Activated CD4-positive, alpha-beta T cell treated with anti-CD3 and anti-CD28 coated beads, Interleukin-2, amount 10 ng/mL, durations not matched to agents 7 days and 5 days (primary cell): Measurements from ENCODE around the gene TUBA4B. TPM values are rescaled to one million over a fixed set of nuclear protein-coding genes. Genes with fewer than 3 reads are reported as not detected.

ENCODE experiments used
- CTCF ChIA-PET: fragments of 350-600 bp; sonication (Branson Sonifier 250); formaldehyde crosslinking; loops from one replicate; lab custom pipeline; 2021; ENCODE audit warnings: antibody characterized with exemption; lab: Charles Lee
- POLR2A ChIA-PET: fragments of 350-600 bp; sonication (Branson Sonifier 250); formaldehyde crosslinking; loops from one replicate; lab custom pipeline; 2021; ENCODE audit warnings: antibody characterized with exemption; lab: Charles Lee
- DNase-seq: peaks from one replicate; pipeline ENCODE4 v3.0.0-alpha.2; 2020
- H3K27ac Mint-ChIP-seq: one replicate; pipeline ENCODE4 v1.8.0; 2021; ENCODE audit warnings: mild to moderate bottlenecking, moderate library complexity, mixed read lengths
- H3K27me3 Mint-ChIP-seq: one replicate; pipeline ENCODE4 v1.8.0; 2021; ENCODE audit warnings: mixed read lengths
- H3K36me3 Mint-ChIP-seq: one replicate; pipeline ENCODE4 v1.8.0; 2021; ENCODE audit warnings: low read depth, mixed read lengths
- H3K4me1 Mint-ChIP-seq: one replicate; pipeline ENCODE4 v1.8.0; 2021; ENCODE audit warnings: mixed read lengths
- H3K4me3 Mint-ChIP-seq: one replicate; pipeline ENCODE4 v1.8.0; 2021; ENCODE audit warnings: mild to moderate bottlenecking, moderate library complexity, mixed read lengths
- H3K9me3 Mint-ChIP-seq: one replicate; pipeline ENCODE4 v1.8.0; 2021; ENCODE audit warnings: mixed read lengths
- total RNA-seq, 2 experiments: library from RNA; stranded (reverse); gene quantifications; one replicate each; pipeline ENCODE4 v1.2.3, GENCODE V29; 2021

TUBA4B gene
- total RNA-seq, 2 experiments from 2014 or later: not detected

DNA sequence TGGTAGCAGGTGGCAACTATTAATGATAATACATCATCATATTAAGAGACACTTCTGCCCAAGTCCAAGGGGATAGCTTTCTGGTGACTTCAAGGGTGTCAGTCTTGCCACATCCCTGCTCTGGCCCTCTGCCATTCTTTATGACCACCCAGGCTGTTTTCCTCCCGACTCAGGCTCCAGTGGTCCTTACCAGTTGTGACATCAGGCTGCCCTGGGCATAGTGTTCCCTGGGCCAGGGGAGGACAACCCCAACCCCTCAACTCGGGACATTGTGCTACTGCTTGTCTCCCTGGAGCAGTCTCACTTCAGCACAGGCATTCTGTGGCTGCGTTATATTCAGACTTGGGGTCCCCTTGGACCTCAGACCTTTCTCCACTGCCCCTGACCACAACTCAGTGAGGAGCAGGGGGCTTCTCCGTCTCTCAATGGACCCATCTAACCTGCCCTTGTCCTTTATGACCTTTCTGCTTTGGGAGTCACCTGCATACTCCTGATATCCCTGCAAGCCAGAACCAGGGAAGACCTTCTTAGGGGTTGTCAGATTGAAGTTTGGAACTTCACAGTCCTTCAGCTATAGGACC lies 39.0 kb downstream of the TUBA4B start:
- Mint-ChIP-seq H3K36me3 (no peaks in the 10 kb centered on the region), H3K9me3 (no peaks in the 10 kb centered on the region), H3K27ac (no peak overlapping the region), H3K27me3 (peaks cover 7% of the 10 kb centered on the region), H3K4me1 (peaks cover 21% of the 10 kb centered on the region), H3K4me3 (no peak overlapping the region)
- no peak for DNase-seq
- POLR2A ChIA-PET: no interaction called here
- CTCF ChIA-PET: interaction anchor here (6.9 to 10.7 kb wide), 2 partner anchors 12 to 40 kb away, joined by 99 to 194 read pairs; partner anchors contain the start of genes DNAJB2, TUBA4A and TUBA4B

DNA sequence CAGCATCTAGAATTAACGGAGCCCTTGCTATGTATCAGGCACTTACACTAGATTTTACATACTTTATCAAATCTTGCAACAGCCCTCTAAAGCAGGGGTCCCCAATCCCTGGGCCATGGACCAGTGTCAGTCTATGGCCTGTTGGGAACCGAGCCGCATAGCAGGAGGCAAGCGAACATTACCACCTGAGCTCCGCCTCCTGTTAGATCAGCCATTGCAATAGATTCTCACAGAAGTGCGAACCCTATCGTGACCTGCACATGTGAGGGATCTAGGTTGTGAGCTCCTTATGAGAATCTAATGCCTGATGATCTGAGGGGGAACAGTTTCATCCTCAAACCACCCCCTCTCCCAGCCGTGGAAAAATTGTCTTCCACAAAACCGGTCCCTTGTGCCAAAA lies 39.6 kb downstream of the TUBA4B start:
- peaks cover 7% of the 10 kb centered on the region for H3K27me3 Mint-ChIP-seq
- no peak overlapping the region for H3K4me3 Mint-ChIP-seq
- H3K27ac Mint-ChIP-seq: no peak overlapping the region
- ChIA-PET CTCF (interaction anchor here (5.9 to 10.7 kb wide), 3 partner anchors 13 to 137 kb away, joined by 85 to 194 read pairs (median 99); partner anchors contain the start of genes DNAJB2, NHEJ1, TUBA4A and TUBA4B), POLR2A (interaction anchor here (0.8 kb wide), 1 partner anchor 40 kb away, joined by 6 read pairs; the partner anchor contains the start of gene TUBA4B)
- DNase-seq: no peak
- no peaks in the 10 kb centered on the region for H3K9me3 Mint-ChIP-seq
- no peaks in the 10 kb centered on the region for H3K36me3 Mint-ChIP-seq
- peaks cover 22% of the 10 kb centered on the region for H3K4me1 Mint-ChIP-seq

DNA sequence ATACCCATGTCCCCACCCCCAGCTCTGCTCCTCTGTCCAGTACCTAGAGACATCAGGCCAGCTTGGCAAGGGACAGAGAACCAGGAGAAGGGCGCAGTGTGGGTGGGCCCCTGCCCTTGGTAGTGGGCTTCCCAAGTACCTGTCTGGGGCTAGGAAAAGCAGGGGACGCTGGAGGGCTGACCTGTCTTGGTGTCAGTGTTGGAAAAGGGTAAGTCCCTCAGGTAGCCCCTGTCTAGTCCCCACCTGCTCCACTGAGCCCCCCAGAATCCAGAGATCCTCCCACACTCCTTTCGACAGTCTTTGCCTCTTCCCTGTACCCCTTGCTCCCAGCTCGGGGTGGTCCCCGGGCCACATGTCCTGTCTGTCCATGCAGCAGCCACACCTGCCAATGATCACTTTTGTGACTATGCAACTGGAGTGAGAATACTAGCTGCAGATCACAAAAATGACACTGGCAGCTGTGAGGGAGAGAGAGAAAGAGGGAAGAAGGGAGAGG lies 40.7 kb downstream of the TUBA4B start:
- ChIA-PET CTCF (interaction anchor here (0.8 to 10.7 kb wide), 11 partner anchors 14 to 236 kb away, joined by 3 to 194 read pairs (median 7); partner anchors contain the start of genes DNAJB2, GLB1L, NHEJ1 and STK16), POLR2A (no interaction called here)
- DNase-seq: no peak
- H3K9me3 Mint-ChIP-seq: no peaks in the 10 kb centered on the region
- H3K4me3 Mint-ChIP-seq: peak overlapping the region; percentile 67
- no peaks in the 10 kb centered on the region for H3K36me3 Mint-ChIP-seq
- peaks cover 9% of the 10 kb centered on the region for H3K27me3 Mint-ChIP-seq
- peak overlapping the region; percentile 36 for H3K27ac Mint-ChIP-seq
- H3K4me1 Mint-ChIP-seq: peaks cover 26% of the 10 kb centered on the region

DNA sequence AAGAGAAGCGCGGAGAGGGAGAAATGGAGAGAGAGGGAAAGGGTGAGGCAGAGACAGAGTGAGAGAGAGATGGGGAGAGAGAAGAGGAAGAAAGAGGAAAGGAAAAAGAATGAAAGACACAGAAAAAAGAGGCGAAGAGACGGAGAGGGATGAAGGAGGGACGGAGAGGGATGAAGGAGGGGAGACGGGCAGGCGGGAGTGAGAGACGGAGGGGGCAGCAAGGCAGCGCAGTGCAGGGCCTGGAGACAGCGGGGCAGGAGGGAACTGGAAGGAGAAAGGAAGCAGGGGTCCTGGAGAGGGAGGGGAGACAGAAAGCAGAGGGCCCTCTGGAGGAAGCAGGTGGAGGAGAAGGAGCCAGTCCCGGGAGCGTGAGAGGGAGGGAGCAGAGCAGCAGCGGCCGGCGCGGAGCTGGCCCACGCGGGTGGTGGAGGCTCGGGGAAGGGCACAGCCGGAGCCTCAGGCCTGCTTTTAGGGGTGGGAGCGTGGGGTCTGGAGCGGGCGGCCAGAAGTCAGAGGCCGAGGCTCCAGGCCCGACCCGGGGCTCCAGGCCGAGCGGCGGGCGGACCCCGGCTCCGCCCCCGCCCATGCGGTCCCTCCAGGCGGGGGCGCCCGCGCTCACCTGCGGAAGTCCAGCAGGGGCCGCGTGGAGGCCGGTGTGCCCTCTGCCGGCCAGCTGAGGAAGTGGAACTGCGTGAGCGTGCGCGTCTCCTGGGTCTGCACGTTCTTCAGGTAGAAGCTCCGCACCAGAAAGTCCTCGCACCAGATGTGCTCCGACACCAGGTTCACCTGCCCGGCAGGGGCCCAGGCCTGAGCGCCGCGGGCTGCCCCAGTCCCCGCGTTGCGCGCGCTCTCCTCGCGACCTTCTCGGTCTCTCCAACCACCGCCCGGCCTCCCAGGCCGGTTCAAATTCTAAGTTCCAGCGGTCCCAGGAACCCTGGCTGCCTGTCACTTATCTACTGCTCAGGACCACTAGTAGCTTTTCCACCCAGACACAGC lies 41.6 kb downstream of the TUBA4B start:
- peaks cover 13% of the 10 kb centered on the region for H3K27me3 Mint-ChIP-seq
- peak overlapping the region; percentile 67 for H3K4me3 Mint-ChIP-seq
- CTCF ChIA-PET: interaction anchor here (0.5 to 10.7 kb wide), 68 partner anchors 9 to 624 kb away, joined by 3 to 194 read pairs (median 5); partner anchors contain the start of genes ABCB6, ANKZF1, ATG9A and CFAP65
- POLR2A ChIA-PET: interaction anchor here (0.6 to 1.5 kb wide), 2 partner anchors 40 to 118 kb away, joined by 4 read pairs; partner anchors contain the start of genes CNPPD1 and TUBA4A
- H3K9me3 Mint-ChIP-seq: no peaks in the 10 kb centered on the region
- peak; percentile 88 for DNase-seq
- no peaks in the 10 kb centered on the region for H3K36me3 Mint-ChIP-seq
- H3K4me1 Mint-ChIP-seq: peaks cover 31% of the 10 kb centered on the region
- peak overlapping the region; percentile 77 for H3K27ac Mint-ChIP-seq

DNA sequence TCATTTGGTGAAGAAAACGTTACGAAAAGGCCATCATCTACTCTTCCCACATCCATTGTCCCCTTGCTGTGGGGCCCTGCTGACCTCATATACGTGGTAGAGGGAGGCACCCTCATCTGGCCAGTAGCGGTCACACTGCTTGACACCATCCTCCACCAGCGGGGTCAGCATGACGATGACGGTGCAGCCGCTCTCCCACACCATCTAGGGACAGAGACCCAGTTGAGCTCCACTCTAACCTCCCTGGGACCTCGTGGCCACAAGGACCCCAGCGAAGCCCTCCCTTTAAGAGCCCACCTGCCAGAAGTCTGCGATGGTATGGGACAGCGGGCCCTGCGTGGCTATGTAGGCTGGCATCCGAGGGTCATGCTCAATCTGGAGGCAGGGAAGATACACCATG lies 43.1 kb downstream of the TUBA4B start:
- Mint-ChIP-seq H3K36me3 (no peaks in the 10 kb centered on the region), H3K27me3 (peaks cover 20% of the 10 kb centered on the region), H3K9me3 (no peaks in the 10 kb centered on the region), H3K27ac (no peak overlapping the region), H3K4me3 (no peak overlapping the region), H3K4me1 (peaks cover 31% of the 10 kb centered on the region)
- ChIA-PET POLR2A (interaction anchor here (1.5 kb wide), 1 partner anchor 42 kb away, joined by 4 read pairs; the partner anchor contains the start of gene TUBA4A), CTCF (interaction anchor here (1.0 to 10.7 kb wide), 16 partner anchors 9 to 400 kb away, joined by 3 to 194 read pairs (median 6); partner anchors contain the start of genes CNPPD1, DNAJB2, NHEJ1 and PTPRN)
- no peak for DNase-seq

DNA sequence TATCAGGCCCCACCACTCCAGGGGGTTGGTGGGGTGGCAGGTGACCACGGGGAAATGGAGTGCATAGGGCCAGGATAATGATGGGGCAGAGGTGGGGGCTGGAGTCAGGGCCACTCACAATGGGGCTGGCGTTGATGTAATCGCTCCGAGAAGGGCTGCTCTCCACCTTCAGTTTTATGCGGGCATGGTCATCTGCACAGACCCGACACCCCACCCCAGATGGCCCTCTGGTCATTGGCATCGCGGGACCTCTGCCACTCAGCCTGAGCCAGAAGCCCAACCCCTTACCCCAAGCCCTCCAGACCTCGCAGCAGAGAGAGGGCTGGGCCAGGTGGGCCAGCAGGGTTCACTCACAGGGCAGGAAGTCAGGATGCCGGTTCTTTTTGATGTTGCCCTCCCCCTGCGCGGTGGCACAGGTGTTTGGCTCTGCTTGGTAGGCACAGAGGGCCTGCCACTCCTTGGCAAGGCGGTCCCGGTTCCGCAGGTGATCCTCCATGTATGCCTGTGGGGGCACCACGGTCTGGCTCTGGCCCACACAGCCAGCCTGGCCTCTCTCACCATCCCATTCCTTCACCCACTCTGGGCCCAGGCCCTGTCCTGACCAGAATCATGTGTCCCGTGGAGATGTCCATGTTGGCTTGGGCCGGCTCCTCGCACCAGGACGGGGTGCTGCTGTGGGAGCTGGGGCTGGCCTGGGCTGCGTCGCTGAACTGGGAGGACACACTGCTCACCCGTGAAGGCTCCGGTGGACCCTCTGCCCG lies 43.8 kb downstream of the TUBA4B start:
- Mint-ChIP-seq H3K27me3 (peaks cover 23% of the 10 kb centered on the region), H3K9me3 (no peaks in the 10 kb centered on the region), H3K4me3 (no peak overlapping the region), H3K36me3 (no peaks in the 10 kb centered on the region), H3K27ac (no peak overlapping the region), H3K4me1 (peaks cover 31% of the 10 kb centered on the region)
- ChIA-PET CTCF (interaction anchor here (1.0 to 10.7 kb wide), 8 partner anchors 15 to 141 kb away, joined by 3 to 194 read pairs (median 16); partner anchors contain the start of genes CNPPD1, DNAJB2, NHEJ1 and TUBA4A), POLR2A (no interaction called here)
- peak; percentile 17 for DNase-seq

DNA sequence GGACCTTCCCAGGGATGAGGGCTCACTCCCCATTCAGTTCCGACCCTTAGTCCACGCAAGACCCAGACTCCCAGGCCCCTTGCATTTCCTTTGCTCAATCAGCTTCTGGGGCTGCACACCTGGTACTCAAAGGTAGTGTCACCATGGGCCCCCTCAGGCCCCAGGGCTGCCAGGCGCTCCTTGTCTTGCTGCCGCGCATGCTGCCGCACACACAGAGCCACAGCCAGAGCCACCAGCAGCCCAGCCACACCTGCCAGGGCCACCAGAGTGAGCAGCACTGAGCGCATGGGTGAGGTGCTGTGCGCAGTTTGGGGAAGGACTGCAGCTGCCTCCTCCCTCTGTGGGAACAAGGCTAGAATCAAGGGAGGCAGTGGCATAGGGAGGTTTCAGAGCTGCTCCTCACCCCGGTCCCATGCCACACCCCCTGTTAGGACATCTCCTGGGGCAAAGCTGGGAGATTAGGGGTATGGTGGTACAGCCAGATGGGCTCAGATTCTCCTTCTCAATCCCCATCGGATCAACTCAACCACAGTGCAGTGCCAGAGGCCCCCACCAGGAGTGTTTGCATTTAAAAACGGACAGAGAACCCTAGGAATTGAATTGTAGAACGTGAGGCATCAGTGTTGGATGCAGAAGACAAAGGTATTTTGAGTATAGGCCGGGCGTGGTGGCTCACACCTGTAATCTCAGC lies 44.9 kb downstream of the TUBA4B start:
- no peaks in the 10 kb centered on the region for H3K9me3 Mint-ChIP-seq
- no peak overlapping the region for H3K4me3 Mint-ChIP-seq
- POLR2A ChIA-PET: no interaction called here
- DNase-seq: no peak
- peaks cover 31% of the 10 kb centered on the region for H3K4me1 Mint-ChIP-seq
- CTCF ChIA-PET: interaction anchor here (0.8 to 10.7 kb wide), 7 partner anchors 18 to 142 kb away, joined by 3 to 194 read pairs (median 4); partner anchors contain the start of genes DNAJB2 and NHEJ1
- H3K27me3 Mint-ChIP-seq: peaks cover 26% of the 10 kb centered on the region
- no peak overlapping the region for H3K27ac Mint-ChIP-seq
- H3K36me3 Mint-ChIP-seq: no peaks in the 10 kb centered on the region

DNA sequence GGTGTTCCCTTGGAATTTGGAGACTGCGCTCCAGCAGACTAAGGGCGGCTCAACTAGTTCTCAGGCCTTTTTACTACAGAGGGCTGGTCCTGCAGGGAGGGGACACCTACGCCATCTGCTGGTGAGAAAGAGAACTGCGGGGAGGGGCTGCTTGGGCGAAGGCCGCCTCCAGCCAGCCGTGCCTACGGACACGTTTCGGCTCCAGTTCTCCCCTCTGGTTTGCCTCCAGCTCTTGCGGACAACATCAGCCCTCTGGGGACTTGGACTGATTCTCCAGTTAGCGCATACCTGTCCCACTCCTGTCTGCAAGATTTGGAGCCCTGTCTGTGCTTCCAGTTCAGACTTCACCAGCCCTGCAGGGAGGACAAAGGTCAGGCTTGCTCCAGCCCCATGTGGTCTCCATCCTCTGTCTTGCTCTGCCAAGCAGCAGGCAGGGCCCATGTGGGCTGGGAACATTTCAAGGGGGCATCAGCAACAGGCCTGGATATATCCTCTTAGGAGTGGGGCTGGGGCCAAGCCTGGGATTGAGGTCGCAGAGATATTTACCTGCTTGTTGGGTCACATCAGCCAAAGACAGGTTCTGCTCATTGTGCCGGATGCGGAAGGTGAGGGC lies 45.8 kb downstream of the TUBA4B start:
- no peaks in the 10 kb centered on the region for H3K9me3 Mint-ChIP-seq
- POLR2A ChIA-PET: no interaction called here
- H3K4me1 Mint-ChIP-seq: peaks cover 29% of the 10 kb centered on the region
- peak; percentile 87 for DNase-seq
- CTCF ChIA-PET: interaction anchor here (0.9 to 10.7 kb wide), 8 partner anchors 8 to 139 kb away, joined by 3 to 194 read pairs (median 4); partner anchors contain the start of genes ABCB6 and DNAJB2
- H3K27ac Mint-ChIP-seq: no peak overlapping the region
- H3K27me3 Mint-ChIP-seq: peaks cover 32% of the 10 kb centered on the region
- H3K36me3 Mint-ChIP-seq: no peaks in the 10 kb centered on the region
- H3K4me3 Mint-ChIP-seq: no peak overlapping the region

DNA sequence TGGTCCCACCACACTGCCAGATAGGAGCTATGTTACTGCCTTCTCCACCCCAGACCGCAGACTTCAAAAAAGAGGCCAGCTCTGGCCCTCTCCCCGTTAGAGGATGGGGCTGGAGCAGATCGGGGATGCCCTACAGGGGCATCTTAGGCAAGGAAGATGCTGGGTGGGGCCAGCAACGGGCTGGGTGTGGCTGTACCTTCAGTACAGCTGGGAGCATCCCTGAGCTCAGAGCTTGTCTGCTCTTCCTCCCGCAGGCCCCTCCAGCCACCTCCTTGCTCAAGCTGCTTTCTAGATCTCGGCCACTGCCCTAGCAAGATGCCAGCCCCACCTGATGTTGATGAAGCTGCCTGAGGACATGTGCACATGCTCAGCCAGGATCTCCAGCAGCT lies 46.3 kb downstream of the TUBA4B start:
- no peak overlapping the region for H3K27ac Mint-ChIP-seq
- no peaks in the 10 kb centered on the region for H3K9me3 Mint-ChIP-seq
- POLR2A ChIA-PET: no interaction called here
- no peak for DNase-seq
- H3K36me3 Mint-ChIP-seq: no peaks in the 10 kb centered on the region
- CTCF ChIA-PET: interaction anchor here (0.7 to 10.7 kb wide), 11 partner anchors 8 to 269 kb away, joined by 3 to 194 read pairs (median 4); partner anchors contain the start of genes ABCB6 and DNAJB2
- peaks cover 33% of the 10 kb centered on the region for H3K27me3 Mint-ChIP-seq
- H3K4me3 Mint-ChIP-seq: no peak overlapping the region
- peaks cover 24% of the 10 kb centered on the region for H3K4me1 Mint-ChIP-seq

DNA sequence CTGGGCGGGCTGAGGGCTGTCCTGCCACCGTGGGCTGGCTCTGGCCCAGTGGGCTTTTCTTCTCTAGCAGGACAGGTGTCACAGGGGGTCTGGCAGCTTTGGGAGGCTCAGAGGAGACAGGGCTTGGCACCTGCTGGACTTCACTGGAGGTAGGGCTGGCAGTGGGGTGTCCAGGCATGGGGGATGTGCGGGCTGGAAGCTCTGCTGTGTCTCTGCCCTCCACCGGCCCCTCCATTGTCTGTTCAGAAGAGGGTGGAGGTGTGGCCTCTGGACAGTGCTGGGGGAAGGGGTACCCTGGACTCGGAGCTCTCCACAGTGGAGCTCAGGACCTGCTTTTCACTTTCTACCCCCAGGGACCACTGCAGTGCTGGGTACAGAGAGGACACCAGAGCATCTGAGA lies 47.0 kb downstream of the TUBA4B start:
- POLR2A ChIA-PET: no interaction called here
- Mint-ChIP-seq H3K9me3 (no peaks in the 10 kb centered on the region), H3K27ac (no peak overlapping the region), H3K27me3 (peaks cover 36% of the 10 kb centered on the region), H3K4me1 (peaks cover 20% of the 10 kb centered on the region), H3K36me3 (no peaks in the 10 kb centered on the region), H3K4me3 (no peak overlapping the region)
- CTCF ChIA-PET: interaction anchor here (0.7 to 10.7 kb wide), 10 partner anchors 10 to 310 kb away, joined by 3 to 194 read pairs (median 4); partner anchors contain the start of genes ABCB6 and DNAJB2
- no peak for DNase-seq
